GM21717 (cell line): Measurements from ENCODE around the gene ZMYM1.
"Not testable (repeated sequence)": the region's sequence is repeated elsewhere in the genome, so short reads cannot be mapped to it uniquely, and the experiment has no call there.

ENCODE experiments used
- ATAC-seq: cut with Tn5 transposase; IDR thresholded peaks from one replicate; pipeline ENCODE4 v1.9.1; 2021; ENCODE audit warnings: mild to moderate bottlenecking, moderate library complexity; ENCODE audit not compliant: unreplicated experiment

The ZMYM1 gene

GRCh38 chr1:35079003-35079930 is at the start of gene ZMYM1:
TSS of gene ZMYM1 (plus strand) at chr1:35079385. CDS start at chr1:35093988, 14,603 bp downstream.
- ATAC-seq: peak; percentile 94

- ATAC-seq: no peak
These were observed 49.4 kb upstream of the ZMYM1 start for GRCh38 chr1:35029761-35030160.

DNA sequence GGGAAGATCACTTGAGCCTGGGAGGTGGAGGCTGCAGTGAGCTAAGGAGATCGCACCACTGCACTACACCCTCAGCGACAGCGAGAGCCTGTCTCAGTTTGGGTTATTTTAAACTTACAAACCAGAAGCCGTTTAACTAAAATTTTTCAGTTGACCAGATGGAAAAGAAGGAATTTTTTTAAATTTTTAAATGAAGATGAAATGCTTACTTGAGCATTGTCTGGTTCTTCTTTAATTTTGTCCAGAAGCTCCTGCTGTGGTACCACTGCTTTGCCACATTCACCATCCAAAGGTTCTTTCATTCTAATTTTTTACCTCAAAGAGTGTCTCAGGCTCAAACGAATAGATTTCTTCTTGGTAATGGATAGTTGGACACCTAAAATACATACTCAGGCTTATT is 48.8 kb upstream of the ZMYM1 start:
- ATAC-seq: no peak

DNA sequence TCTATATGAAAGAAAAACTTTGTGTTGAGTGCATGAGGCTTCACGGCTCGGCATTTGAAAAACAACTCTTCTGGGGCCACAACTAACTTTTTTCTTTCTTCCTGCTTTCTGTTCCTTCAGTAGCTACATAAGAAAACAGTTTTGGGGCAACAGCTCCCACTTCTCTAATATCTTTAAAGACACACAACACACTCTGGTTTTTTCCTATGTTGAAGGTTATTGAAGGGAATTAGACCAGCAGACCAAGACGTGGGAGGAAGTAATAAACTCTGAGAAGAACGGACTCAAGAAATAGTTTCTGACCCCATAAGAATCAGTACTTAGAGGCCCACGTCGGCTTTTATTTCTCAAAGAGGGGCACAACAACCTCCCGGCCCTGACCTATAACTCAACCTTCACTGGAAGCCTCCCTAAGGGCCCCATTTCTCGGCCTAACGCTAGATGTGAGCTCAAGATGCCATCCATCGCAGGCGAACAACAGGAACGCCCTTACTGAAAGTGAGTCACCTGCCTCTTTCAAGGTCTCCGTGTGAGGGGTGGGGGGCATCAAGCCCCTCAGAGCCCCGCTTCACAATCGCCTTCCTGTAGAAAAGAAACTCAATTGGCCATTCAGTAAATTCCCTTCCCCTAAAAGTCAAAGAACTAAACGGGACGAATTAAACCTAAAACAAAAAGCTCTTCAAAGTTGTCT is 48.3 kb upstream of the ZMYM1 start:
- peak; percentile 17 for ATAC-seq

DNA sequence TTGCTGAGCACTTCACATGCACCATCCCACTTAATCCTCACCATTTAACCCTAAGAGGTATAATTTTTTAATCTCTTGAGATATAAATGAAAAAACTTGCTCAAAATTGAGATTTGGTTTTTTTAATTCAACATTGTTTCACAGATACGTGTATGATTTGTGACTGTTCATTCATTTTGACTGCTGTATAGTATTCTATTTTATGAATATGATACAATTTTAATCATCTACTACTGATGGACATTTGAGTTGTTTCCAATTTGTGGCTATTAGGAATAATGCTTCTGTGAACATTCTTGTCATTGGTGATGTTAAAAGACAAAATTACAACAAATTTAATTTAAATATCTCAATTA is 46.8 kb upstream of the ZMYM1 start:
- ATAC-seq: no peak

DNA sequence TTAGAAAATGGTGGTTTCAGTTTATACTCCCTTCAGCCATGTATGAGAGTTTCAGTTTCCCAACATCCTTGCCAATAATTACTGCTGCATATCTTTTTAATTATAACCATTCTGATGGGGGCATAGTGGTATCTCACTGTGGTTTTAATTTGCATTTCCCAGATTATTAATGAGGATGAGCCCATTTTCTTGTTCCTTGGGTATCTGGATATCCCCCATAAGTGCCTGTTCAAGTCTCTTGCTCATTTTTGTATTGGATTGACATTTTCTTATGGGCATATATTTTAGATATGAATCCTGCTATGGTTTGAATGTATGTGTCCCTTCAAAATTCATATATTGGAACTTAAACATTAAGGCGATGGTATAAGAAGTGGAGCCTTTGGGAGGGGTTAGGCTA is 45.8 kb upstream of the ZMYM1 start:
- ATAC-seq: no peak

DNA sequence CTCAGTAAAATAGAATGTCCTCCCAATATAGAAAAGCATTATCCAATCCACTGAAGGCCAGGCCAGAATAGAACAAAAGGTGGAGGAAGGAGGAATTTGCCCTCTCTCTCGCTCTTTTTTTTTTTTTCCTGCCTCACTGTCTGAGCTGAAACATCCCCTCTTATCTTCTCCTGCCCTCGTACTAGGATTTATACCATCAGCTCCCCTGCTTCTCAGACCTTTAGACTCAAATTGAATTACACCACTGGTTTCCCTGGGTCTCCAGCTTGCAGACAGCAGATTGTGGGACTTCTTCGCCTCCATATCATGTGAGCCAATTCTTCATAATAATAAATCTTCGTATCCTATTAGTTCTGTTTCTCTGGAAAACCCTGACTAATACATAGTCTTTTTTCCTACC is 42.6 kb upstream of the ZMYM1 start:
- ATAC-seq: no peak

DNA sequence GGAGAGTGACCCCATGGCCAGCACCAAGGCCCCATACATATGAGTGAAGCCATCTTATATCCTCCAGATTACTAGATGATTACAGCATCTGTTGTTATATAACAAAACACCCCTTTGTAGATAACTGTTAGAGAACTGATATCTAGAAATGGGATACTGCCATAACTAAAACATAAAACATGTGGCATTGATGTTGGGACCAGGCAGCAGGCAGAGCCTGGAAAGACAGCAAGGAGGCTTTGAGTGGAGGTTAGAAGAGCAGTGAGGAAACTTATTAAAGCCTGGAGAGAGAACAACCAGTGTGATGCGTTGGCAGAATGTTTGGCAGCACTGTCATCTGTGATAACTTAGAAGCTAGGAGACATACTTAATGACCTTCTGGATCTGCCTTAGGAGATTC is 42.0 kb upstream of the ZMYM1 start:
- no peak for ATAC-seq

DNA sequence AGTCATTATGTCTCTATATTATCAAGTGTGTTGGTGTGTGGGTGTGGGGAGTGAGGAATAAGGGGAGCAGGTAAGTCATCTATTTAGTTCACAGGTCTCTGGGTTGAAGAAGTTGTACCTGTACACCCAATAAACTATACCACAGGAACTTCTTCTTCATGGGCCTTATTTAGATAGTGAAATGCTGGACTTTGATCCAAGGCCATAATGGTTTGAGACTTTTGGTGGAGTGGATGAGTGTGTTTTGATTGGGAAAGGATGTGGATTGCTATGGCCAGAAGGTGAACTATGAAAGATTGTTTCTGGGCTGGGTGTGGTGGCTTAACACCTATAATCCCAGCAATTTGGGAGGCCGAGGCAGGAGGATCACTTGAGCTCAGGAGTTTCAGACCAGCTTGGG is 40.5 kb upstream of the ZMYM1 start:
- ATAC-seq: no peak

- no peak for ATAC-seq
These were observed 35.7 kb upstream of the ZMYM1 start for GRCh38 chr1:35043498-35043897.

GRCh38 chr1:35044431-35044830 is 34.8 kb upstream of the ZMYM1 start:
- no peak for ATAC-seq

DNA sequence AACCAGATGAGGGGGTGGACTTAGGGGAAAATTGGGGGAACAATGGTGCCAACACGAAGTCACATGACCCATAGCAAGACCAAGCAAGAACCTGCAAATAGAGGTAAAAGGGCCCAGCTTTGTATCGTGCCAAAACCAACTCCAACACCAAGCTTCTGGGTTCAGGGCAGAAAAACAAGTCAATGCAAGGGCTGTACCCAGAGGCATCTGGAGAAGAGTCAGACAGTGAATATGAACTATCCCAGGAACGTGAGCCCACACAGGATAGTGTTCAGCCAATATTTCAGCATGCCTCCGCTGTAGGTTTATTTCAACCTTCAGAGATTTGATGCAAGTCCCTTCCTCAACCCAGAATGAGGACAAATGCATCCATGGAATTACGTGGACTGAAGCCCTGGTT is 32.5 kb upstream of the ZMYM1 start:
- ATAC-seq: no peak

DNA sequence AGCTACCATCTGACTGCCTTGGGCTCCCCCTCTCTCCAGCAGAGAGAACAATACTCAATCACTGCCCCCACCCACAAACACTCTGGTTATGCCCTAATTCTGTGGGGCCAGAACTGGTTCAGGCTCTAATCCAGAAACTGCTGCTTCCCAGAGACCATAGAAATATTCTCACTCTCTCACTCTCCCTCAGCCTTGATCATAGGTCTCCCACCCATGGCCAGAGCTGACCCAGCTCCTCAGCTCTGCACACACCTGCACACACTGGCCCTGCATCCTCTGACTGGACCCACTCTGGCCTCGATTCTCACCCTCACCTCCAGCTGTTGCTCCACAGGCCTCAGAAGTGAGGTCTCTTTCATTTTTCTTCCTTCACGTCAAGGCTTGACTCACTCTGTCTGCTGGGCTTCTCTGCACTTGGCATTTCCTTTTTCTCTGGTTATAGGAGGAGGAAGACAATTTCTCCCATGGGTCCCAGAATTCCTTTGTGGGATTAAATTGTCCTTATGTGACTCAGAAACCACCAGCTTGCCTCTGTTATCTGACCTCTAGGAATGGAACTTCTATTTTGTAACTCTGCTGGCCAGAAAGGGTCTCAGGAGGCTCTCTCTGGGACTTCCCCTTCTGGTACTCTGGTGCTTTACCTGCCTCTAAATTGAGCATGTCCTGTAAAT is 31.9 kb upstream of the ZMYM1 start:
- no peak for ATAC-seq

- no peak for ATAC-seq
These were observed 30.1 kb upstream of the ZMYM1 start for GRCh38 chr1:35049116-35049515.

- no peak for ATAC-seq
These were observed 25.8 kb upstream of the ZMYM1 start for GRCh38 chr1:35053433-35053832.

GRCh38 chr1:35054282-35054681 is 24.9 kb upstream of the ZMYM1 start:
- not testable (repeated sequence) for ATAC-seq

GRCh38 chr1:35058321-35058720 is 20.9 kb upstream of the ZMYM1 start:
- ATAC-seq: not testable (repeated sequence)

DNA sequence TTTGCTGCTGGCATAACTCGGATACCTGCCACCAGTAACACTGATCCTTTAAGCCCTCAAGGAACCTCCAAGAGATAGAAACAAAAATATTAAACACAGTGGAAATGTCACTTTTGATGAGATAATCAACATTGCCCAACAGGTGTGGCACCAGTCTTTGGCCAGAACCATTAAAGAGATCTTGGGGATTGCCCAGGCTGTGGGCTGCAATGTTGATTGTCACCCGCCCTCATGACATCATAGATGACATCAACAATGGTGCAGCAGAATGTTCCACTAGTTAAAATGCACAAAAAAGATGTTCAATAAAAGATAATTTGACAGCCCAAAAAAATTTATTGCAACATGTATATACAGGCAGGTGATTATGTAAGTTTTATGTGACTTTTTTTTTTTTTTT is 20.2 kb upstream of the ZMYM1 start:
- ATAC-seq: no peak

DNA sequence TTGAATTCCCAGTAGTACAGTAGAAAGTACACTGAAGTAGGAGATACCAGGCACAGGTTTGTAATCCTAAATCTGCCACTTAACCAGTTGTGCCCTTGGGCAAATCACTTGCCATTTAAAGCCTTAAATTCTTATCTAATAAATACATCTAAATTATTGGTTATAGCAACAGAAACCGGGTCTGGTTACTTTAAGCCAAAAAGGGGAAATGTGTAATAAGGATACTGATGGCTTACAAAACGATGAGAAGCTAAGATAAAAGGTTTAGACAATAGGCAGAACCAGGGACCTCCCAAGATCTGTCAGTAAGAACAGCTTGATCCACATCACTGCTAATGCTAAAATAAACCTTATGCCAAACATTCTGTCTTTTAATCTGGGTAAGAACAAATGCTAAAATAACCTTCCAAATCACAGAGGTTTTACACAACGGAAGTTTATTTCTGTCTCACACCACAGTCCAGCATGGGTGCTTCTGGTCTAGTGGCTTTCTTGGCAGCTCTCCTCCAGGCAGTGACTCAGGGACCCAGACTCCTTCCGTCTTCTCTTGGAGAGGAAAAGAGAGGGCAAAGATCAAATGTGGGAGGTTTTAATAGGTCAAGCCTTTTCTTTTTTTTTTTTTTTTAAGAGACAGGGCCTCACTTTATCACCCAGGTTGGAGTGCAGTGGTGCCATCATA is 16.5 kb upstream of the ZMYM1 start:
- no peak for ATAC-seq

GRCh38 chr1:35064265-35064664 is 14.9 kb upstream of the ZMYM1 start:
- no peak for ATAC-seq

GRCh38 chr1:35069746-35070145 is 9.4 kb upstream of the ZMYM1 start:
- ATAC-seq: no peak
